Subcutaneous adipose tissue (tissue), 4 donors: ENCODE measurements around the gene DLG4. TPM values are rescaled to one million over a fixed set of nuclear protein-coding genes. Genes with fewer than 3 reads are reported as not detected.

ENCODE experiments used
- CTCF ChIP-seq: fragments of 450-650 bp; IDR thresholded peaks from one replicate; pipeline ENCODE4 v1.5.1; 2016; ENCODE audit warnings: low read depth, mild to moderate bottlenecking, control low read depth, antibody characterized with exemption, moderate library complexity
- total RNA-seq, 4 donors: library from RNA; depleted of rRNA; stranded (reverse); fragments of >200 nt; gene quantifications; one replicate each; pipeline ENCODE4 v1.1.0, GENCODE V29; 2016

DLG4 gene
- total RNA-seq, 4 donors from 2014 or later = 3.3 to 17.0 (median 6.9) TPM

DNA sequence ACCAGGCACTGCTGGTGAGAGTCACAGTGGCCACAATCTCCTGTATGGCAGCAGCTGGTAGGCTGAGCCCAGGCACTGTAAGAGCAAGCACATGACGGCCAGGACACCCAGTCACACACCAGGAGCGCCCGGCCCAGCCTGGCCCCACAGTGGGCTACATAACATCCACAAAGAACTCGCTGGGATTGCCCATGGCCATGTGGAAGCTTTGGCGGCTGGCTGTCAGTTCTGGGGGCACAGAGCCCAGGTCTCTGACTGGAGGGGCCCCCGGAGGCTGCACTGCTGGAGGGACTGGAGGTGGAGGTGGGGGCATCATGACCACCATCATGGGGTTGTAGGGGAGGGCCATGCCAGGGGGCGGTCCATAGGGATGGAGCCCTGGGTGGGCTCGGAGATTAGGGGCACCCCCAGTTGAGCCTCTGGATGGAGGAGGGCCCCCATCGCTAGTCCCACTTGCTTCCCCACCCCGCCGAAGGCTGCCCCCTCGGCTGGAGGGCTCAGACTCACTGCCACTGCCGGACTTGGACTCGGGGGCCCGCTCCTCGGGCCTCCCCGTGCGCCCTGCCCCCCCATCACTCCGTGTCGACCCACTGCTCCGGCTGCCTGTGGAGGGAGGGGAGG lies 6.2 kb upstream of the DLG4 start:
- TF ChIP-seq CTCF = no peak

- no peak for TF ChIP-seq CTCF
These were observed 5.0 kb upstream of the DLG4 start for GRCh38 chr17:7224661-7225111.

GRCh38 chr17:7224110-7224509 lies 4.5 kb upstream of the DLG4 start:
- TF ChIP-seq CTCF = no peak

DNA sequence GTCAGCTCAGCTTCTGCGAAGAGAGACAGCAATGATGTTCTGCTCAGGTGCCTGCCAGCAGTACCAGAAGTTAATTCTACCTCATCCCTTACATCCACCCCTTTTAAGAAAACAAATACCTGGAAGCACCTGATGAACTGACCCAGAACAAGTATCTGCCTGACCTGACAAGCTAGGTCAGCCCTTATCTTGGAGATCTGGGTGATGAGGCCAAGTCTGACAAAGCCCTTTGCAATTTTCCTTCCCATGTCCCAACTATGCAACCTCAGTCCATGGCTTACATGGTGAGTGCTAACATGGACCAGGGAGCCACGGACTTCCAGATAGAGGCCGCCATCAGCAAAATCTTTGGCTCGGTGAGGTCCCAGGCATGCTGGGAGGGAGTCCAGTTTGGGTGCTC lies 3.7 kb upstream of the DLG4 start:
- TF ChIP-seq CTCF = no peak

GRCh38 chr17:7222972-7223292 lies 3.3 kb upstream of the DLG4 start:
- TF ChIP-seq CTCF = no peak

DNA sequence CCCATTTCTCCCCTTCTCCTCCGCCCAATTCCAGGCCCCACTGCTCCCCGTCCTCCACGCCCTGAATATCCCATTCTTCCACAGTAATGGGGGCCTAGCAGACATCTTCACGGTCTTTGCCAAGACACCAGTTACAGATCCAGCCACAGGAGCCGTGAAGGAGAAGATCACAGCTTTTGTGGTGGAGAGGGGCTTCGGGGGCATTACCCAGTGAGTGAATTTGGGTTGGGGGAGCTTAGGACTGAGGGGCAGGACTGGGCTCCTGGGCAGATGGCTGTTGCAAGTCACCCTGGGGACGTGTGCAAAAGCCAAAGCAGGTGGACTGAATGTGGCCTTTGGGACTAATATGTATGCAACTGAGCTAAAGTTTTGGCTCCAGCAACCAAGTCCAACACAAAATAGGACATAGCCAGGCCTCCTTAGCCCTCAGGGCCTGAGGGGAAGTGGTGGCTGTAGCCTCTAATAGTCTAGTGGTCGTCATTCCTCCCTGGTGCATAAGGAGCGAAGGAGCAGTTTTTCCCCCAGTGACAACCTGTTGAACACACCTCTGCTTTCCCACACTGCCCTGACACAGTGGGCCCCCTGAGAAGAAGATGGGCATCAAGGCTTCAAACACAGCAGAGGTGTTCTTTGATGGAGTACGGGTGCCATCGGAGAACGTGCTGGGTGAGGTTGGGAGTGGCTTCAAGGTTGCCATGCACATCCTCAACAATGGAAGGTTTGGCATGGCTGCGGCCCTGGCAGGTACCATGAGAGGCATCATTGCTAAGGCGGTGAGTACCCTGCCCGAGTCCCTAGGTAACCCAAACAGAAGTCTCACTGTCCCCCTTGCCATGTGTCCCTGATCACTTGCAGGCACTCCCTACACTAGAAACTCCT lies 2.7 kb upstream of the DLG4 start:
- no peak for TF ChIP-seq CTCF

DNA sequence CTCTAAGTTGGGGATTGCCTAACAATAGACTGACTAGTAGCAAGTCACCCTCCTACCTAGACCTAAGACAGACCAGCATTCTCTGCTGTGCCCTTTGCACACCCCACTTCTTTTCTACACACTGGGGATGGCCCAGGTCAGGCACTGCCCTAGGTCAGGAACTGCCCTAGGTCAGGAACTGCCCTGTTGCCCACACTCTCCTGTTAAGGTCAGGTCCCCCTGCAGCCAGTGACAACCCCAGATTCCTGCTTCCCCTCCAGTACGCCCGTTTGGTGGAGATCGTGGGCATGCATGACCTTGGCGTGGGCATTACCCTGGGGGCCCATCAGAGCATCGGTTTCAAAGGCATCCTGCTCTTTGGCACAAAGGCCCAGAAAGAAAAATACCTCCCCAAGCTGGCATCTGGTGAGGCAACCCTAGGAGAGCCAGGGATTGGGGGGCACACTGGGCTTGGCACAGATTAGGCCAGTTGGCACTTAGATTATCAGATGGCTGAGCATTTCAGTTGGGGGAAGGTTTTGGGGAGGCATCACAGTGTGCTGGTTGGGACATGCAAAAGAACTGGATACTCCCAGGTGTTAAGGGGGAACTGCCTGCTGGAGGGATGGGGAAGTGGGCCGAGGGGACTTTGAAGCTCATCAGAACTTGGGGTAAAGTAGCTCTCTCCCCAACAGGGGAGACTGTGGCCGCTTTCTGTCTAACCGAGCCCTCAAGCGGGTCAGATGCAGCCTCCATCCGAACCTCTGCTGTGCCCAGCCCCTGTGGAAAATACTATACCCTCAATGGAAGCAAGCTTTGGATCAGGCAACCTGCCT lies 1.8 kb upstream of the DLG4 start:
- no peak for TF ChIP-seq CTCF
